Stimulated activated CD8-positive, alpha-beta memory T cell treated with anti-CD3 and anti-CD28 coated beads, Interleukin-12 subunit alpha, Interleukin-12 subunit beta, amount 100 ng/mL, for 1 hour (primary cell): ENCODE measurements around the gene SLC1A1.

ENCODE experiments used
- DNase-seq: peaks from one replicate; pipeline ENCODE4 v3.0.0-alpha.2; 2020; ENCODE audit warnings: low read depth

Gene SLC1A1

GRCh38 chr9:4489919-4490704 lies at the start of gene SLC1A1:
Gene SLC1A1 (plus strand): TSS chr9:4490468. CDS start chr9:4490680, 212 bp downstream.
- DNase-seq = no peak

- no peak for DNase-seq
Measured at GRCh38 chr9:4442806-4443205, 47.5 kb upstream of the SLC1A1 start.

DNA sequence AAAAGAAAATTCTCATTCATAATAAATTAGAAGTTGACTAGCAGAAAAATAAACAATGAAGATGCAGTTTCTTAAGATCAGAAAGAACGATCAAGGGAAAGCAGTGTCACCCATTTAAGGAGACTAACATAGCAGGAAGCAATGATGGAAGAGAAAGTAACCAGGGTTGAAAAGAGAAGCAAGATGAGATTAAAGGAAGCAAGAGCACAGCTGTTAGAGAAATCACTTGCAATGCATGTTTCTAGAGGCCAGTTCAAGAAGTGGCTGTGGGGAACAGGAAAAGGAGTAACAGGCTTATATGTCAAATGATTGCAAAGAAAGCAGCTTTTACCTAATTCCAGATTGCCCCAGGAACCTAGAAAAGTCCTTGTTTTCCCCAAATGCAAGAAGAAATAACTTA lies 46.8 kb upstream of the SLC1A1 start:
- DNase-seq = no peak

- no peak for DNase-seq
Measured at GRCh38 chr9:4461437-4461836, 28.8 kb upstream of the SLC1A1 start.

DNA sequence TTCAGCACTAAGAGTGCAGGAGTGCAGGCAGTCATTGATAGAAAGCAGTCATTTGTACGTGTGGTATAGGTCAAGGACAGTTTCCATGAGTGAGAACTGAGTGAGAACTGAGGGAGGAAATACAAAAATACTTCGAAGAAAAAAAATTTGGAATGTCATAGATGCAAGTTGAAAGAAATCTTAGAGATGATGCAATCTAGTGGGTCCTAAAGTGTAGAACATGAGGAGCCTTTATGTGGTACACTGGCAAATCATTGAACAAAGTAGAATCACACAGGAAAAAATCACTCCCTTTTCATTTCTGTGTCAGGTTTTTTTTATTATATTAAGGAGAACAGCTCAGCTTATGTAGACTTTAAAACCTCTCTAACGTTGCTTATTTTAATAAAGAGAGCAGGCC lies 26.4 kb upstream of the SLC1A1 start:
- no peak for DNase-seq

DNA sequence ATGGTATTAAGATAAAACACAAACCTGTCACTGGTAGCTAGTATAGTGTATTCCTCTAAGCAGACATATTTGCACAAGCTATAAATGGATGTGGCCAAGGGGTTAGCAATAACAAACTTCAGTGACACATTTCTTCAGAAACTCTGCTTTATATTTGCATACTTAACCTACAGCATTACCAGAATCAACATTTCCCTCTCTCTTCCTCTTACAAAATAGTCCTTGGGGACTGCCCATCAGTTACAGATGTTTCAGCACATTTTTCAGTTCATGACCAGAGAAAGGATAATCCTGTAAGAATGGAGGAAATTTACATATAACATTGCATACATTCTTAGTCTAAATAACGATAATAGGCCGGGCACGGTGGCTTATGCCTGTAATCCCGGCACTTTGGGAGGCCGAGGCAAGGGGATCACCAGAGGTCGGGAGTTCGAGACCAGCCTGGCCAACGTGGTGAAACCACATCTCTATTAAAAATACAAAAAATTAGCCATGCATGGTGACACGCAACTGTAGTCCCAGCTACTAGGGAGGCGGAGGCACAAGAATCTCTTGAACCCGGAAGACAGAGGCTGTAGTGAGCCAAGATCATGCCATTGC lies 25.3 kb upstream of the SLC1A1 start:
- DNase-seq = no peak

GRCh38 chr9:4465910-4466309 lies 24.4 kb upstream of the SLC1A1 start:
- no peak for DNase-seq

DNA sequence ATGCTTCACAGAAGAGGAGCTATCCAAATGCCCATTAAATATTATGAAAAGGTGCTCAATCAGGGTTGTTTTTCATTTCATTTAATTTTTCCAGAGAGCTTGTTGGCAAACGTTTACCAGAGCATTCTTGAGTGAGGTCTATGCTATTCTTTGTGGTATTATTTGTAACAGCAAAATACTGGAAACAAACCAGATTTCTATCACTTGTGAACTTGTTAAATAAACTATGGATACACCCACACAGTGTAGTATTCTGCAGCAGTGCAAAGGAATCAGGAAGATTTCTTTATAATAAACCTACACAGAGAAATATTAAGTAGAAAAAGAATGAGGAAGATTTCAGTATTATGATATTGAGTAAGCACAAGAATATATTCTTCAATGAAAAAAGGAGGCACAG lies 15.0 kb upstream of the SLC1A1 start:
- DNase-seq = no peak

DNA sequence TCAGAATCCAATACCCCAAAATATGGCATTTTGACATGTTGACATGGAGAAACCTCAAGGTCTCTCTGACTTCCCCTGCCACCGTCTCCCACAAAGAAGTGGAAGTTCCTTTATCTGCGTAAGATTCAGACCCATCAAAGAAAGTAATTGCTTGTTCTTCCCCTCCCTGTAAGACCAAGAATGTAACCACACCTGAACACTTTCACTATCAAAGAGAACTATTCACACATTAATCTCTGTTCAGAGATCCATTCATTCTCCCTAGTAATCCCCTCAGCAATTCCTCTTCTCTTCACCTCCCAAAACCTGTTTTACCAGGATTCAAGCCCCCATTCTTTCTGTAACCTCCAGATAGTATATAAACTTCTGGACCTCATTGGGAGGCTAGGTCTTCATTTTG lies 4.1 kb upstream of the SLC1A1 start:
- DNase-seq = no peak

- DNase-seq = no peak
Measured at GRCh38 chr9:4489562-4489918, 728 bp upstream of the SLC1A1 start.

DNA sequence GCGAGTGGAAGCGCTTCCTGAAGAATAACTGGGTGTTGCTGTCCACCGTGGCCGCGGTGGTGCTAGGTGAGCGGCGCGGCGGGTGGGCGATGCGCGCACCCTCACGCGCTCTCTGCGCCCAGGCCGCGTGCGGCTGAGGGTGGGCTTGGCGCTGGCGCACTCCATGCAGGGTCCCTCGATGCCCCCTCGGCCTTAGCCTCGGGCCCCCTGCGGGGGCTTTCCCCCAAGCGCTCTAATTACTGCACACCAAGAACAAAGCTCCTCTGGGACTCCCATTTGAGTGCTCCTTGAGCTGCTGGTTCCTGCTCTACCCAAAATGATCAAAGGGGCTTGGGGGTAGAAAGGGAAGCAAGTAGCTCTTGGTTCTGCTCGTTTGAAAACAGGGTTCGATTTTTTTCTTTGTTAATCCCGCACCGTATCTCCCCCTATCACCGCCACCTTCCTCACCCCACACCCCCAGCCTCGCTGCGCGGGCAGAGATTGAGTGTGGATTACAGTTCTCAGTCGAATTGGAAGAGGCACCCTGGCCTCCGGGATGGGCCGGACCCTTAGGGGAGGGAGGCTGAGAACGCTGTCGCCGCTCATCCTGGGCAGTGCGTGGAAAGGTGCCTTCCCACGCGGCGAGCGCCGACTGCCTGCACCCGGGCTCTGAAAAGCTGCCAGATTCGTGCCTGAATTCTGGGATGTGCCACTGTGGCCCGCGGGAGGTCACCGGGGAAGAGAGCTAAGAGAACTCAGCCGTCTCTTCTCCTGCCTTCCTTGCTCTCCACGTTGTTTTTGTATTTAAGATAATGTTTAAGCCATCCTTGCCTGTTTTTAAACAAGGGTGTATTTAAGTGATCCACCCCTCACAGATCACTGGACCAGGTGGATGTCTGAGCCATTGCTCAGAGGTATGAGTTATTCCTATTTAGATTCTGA lies 697 bp downstream of the SLC1A1 start:
- DNase-seq = no peak

- DNase-seq = no peak
Measured at GRCh38 chr9:4491626-4491975, 1.3 kb downstream of the SLC1A1 start.

DNA sequence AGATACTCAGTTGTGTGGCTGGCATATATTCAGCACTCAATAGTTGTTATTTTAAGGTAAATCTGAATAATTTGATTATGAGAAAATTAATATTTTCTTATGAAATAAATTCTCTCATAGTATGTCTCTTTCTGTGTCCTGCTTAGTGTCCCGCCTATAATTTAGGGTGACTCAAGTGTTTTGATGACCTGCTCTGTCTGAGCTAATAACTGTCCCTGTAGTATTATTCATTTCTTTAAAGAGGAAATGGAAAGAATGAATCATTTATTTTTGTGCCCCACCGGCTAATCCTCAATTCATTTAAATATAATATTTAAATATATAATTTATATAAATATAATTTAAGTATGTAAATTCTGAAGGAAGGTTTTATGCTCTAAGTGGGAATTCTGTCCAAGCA lies 4.1 kb downstream of the SLC1A1 start:
- no peak for DNase-seq

DNA sequence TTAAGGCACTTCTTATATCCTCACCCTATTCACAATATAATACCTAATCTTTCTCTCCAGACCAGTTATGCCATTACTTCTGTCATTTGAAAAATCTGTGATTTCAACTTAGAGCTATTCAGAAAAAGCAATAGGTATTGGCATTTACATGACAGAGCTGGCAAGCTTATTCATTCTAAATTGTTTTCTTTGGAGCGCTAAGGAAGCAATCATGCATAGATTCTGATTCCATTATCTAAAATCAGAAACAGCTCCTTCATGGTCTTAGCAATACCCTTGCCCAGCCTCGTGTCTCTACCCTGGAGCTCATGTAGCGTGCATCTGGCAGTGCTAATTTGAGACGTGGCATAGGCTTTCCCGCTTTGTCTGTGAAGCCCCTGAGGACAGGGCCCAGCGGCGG lies 4.5 kb downstream of the SLC1A1 start:
- DNase-seq = no peak

DNA sequence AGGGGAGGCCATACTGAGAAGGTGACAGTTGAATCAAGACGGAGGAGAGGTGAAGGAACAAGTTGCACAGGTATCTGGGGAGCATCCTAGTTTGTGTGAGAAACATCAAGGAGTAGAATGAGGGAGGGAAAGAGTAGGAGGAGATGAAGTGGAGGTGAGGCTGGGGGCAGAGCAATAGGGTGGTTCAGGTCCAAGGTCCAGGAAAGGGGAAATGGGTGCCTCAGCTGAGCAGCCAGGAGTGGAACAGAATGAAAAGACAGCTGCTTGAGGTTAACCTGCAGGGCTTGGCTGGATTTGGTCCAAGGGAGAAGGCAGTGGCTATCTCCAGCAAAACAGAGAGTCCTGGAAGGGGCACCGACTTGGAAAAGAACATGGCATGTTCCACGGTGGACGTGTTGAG lies 5.3 kb downstream of the SLC1A1 start:
- no peak for DNase-seq

GRCh38 chr9:4496497-4496896 lies 6.2 kb downstream of the SLC1A1 start:
- DNase-seq = no peak

GRCh38 chr9:4497395-4497794 lies 7.1 kb downstream of the SLC1A1 start:
- DNase-seq = no peak

DNA sequence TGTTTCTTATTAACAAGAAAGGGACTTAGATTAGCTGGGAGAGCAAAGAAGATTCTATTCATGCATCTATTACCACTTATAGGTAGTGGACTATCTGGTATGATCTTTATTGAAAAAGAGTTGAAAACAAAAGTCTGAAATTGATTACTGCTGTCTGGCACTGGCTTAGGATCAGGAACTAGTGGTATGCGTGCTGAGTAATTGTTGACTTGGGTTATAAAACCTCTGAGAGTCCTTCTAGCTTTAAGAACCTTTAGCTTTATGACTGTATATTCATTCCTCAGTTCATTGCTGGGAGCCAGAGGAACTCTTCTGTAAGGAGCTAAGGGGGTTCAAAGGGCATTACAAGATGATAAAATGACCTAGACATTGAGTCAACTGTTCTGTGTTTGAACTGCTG lies 7.6 kb downstream of the SLC1A1 start:
- no peak for DNase-seq

DNA sequence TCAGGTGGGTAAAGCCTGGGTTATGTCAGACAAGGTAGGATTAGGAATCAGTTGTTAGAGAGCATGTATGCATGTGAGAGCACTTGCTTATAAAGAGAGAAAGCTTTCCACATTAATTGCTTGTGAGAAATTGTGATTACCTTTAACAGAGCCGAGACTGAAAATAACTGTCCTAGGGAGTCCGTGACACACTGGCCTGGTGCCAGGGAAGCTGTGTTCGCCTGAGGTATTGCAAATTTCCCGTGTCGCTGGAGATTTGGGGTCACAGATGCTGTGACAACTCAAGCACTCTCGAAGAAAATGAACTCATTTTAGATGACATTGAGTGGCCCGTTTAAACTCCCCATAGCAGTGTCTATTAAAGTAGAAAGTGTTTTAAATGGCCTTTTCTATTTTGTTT lies 9.6 kb downstream of the SLC1A1 start:
- no peak for DNase-seq

DNA sequence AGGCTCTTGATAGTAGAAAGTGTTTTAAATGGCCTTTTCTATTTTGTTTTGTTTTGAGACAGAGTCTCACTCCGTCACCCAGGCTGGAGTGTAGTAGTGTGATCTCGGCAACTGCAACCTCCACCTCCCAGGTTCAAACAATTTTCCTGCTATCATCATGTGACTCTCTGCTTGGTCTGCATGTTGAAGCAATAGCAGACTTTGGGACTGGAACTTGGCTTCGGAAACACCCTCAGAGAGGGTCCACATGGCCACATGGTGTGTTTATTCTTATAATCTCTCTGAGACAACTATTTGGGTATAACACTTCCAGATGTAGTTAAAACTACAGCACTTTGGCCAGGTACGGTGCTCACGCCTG lies 10.9 kb downstream of the SLC1A1 start:
- DNase-seq = no peak

DNA sequence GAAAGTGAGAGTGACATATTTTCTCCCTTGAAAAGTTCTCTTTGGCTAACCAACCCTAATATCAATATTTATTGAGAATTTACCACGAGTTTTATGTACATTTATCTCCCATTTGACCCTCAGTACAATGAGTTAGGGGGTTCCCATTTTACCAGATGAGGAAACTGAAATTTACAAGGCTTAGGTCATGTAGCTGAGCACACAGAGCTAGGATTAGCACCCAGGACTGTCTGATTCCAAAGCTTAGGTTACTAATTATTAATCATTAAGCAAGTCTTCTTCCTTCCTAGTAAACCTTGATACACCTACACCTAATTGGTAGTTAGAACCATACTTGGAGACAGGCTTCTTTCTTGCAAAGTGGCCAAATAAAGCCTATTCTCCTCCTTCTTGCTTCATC lies 12.2 kb downstream of the SLC1A1 start:
- no peak for DNase-seq

DNA sequence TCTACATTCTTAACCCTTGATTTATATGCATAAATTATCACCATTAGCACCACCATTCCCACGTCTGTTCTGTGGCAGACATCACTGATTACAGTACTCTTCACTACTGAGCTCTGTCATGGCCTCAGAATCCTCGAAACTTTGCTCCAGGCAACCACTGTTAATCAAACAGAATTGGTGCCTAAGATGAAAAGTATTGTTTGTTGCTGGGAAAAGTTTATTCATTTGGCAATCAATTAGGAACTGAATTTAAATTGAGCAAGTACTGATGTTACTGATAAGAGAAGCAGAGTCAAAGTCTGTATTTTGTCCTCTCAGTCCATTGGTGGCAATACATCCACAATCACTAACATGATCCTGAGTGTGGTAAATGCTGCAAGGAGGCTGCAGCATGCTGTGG lies 12.8 kb downstream of the SLC1A1 start:
- no peak for DNase-seq

- no peak for DNase-seq
Measured at GRCh38 chr9:4504250-4504649, 14.0 kb downstream of the SLC1A1 start.
